DOHH2 (cell line): Measurements from ENCODE around the gene DDX5.

Experiments used
- H3F3A ChIP-seq: fragments of 200-600 bp; sonication (generic), shearing (Covaris generic); 2 replicates; pipeline ENCODE4 v1.6.0; 2016; ENCODE audit warnings: antibody characterized with exemption, mild to moderate bottlenecking; ENCODE audit not compliant: control insufficient read depth, insufficient read depth
- H3K27ac ChIP-seq: fragments of 200-600 bp; sonication (generic); 2 replicates; pipeline ENCODE4 v1.5.1; 2014; ENCODE audit warnings: low read depth, mild to moderate bottlenecking, low read length, moderate library complexity
- H3K27me3 ChIP-seq: fragments of 200-600 bp; sonication (generic); 2 replicates; pipeline ENCODE4 v1.6.1; 2014; ENCODE audit warnings: mild to moderate bottlenecking, low read length, mixed read lengths; ENCODE audit not compliant: control insufficient read depth
- H3K36me3 ChIP-seq: fragments of 200-600 bp; sonication (generic); 2 replicates; pipeline ENCODE4 v1.6.1; 2014; ENCODE audit warnings: mild to moderate bottlenecking, low read length, moderate library complexity, mixed read lengths; ENCODE audit not compliant: control insufficient read depth
- H3K4me1 ChIP-seq: fragments of 200-600 bp; sonication (generic); 2 replicates; pipeline ENCODE4 v1.6.1; 2014; ENCODE audit warnings: mild to moderate bottlenecking, low read length, mixed read lengths; ENCODE audit not compliant: control insufficient read depth
- H3K4me2 ChIP-seq: fragments of 200-600 bp; sonication (generic); 2 replicates; pipeline ENCODE4 v1.6.0; 2014; ENCODE audit warnings: mild to moderate bottlenecking, low read length, moderate library complexity
- H3K4me3 ChIP-seq: fragments of 200-600 bp; sonication (generic); 2 replicates; pipeline ENCODE4 v1.5.1; 2014; ENCODE audit warnings: mild to moderate bottlenecking, low read length, mixed read lengths
- H3K79me2 ChIP-seq: fragments of 200-600 bp; sonication (generic); 2 replicates; pipeline ENCODE4 v1.6.1; 2014; ENCODE audit warnings: mild to moderate bottlenecking, low read length, mixed read lengths; ENCODE audit not compliant: control insufficient read depth
- H3K9me2 ChIP-seq: fragments of 200-600 bp; sonication (generic); replicated peaks from 2 replicates; pipeline ENCODE4 v1.6.1; 2014; ENCODE audit warnings: mild to moderate bottlenecking, low read length, mixed read lengths; ENCODE audit not compliant: control insufficient read depth
- H3K9me3 ChIP-seq: fragments of 200-600 bp; sonication (generic); 2 replicates; pipeline ENCODE4 v1.6.1; 2014; ENCODE audit warnings: antibody characterized with exemption, low read length, mixed read lengths; ENCODE audit not compliant: control insufficient read depth, insufficient read depth
- H4K20me1 ChIP-seq: fragments of 200-600 bp; sonication (generic); 2 replicates; pipeline ENCODE4 v1.6.0; 2014; ENCODE audit warnings: low read depth, mild to moderate bottlenecking, antibody characterized with exemption, low read length, moderate library complexity; ENCODE audit not compliant: control insufficient read depth, insufficient read depth
- EZH2phosphoT487 ChIP-seq: fragments of 200-600 bp; sonication (generic); IDR thresholded peaks from 2 replicates; pipeline ENCODE4 v1.6.1; 2017; ENCODE audit warnings: borderline replicate concordance, mild to moderate bottlenecking, antibody characterized with exemption, low read length, moderate library complexity, mixed read lengths
- TF ChIP-seq, protein P1 (sequence below): fragments of 200-600 bp; sonication (generic); IDR thresholded peaks from one replicate; pipeline ENCODE4 v1.5.1; 2014; ENCODE audit warnings: antibody characterized with exemption, mild to moderate bottlenecking, low read depth, low read length; ENCODE audit not compliant: poor library complexity, severe bottlenecking

The DDX5 gene

GRCh38 chr17:64506201-64506575, at the start of gene DDX5:
Gene DDX5, minus strand, starts transcription at chr17:64506289. Its CDS starts 170 bp downstream, at chr17:64506119.
- Histone ChIP-seq H3K4me1 (peaks cover 51% of the 10 kb centered on the region), H4K20me1 (peaks cover 46% of the 10 kb centered on the region), H3K4me2 (peak within 1 kb of the TSS; percentile 93), H3K4me3 (peak within 1 kb of the TSS; percentile 100), H3K27ac (peak within 1 kb of the TSS; percentile 89), H3K36me3 (peaks cover 86% of the 10 kb centered on the region), H3F3A (peaks cover 43% of the 10 kb centered on the region), H3K9me3 (no peaks in the 10 kb centered on the region), H3K27me3 (no peaks in the 10 kb centered on the region), H3K9me2 (no peaks in the 10 kb centered on the region), H3K79me2 (peaks cover 87% of the 10 kb centered on the region)
- no peak for TF ChIP-seq EZH2phosphoT487
- TF ChIP-seq, protein P1, sequence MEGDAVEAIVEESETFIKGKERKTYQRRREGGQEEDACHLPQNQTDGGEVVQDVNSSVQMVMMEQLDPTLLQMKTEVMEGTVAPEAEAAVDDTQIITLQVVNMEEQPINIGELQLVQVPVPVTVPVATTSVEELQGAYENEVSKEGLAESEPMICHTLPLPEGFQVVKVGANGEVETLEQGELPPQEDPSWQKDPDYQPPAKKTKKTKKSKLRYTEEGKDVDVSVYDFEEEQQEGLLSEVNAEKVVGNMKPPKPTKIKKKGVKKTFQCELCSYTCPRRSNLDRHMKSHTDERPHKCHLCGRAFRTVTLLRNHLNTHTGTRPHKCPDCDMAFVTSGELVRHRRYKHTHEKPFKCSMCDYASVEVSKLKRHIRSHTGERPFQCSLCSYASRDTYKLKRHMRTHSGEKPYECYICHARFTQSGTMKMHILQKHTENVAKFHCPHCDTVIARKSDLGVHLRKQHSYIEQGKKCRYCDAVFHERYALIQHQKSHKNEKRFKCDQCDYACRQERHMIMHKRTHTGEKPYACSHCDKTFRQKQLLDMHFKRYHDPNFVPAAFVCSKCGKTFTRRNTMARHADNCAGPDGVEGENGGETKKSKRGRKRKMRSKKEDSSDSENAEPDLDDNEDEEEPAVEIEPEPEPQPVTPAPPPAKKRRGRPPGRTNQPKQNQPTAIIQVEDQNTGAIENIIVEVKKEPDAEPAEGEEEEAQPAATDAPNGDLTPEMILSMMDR = no peak

GRCh38 chr17:64555281-64555680, 49.2 kb upstream of the DDX5 start:
- TF ChIP-seq, protein P1 = no peak
- Histone ChIP-seq H3K27ac (no peak overlapping the region), H3K4me2 (no peak overlapping the region), H3K36me3 (peaks cover 19% of the 10 kb centered on the region), H3K9me2 (no peaks in the 10 kb centered on the region), H3K4me3 (no peak overlapping the region), H4K20me1 (no peaks in the 10 kb centered on the region), H3K27me3 (no peaks in the 10 kb centered on the region), H3K79me2 (no peaks in the 10 kb centered on the region), H3F3A (no peaks in the 10 kb centered on the region; the same call in 1 of the 2 replicates), H3K4me1 (no peaks in the 10 kb centered on the region), H3K9me3 (no peaks in the 10 kb centered on the region)

DNA sequence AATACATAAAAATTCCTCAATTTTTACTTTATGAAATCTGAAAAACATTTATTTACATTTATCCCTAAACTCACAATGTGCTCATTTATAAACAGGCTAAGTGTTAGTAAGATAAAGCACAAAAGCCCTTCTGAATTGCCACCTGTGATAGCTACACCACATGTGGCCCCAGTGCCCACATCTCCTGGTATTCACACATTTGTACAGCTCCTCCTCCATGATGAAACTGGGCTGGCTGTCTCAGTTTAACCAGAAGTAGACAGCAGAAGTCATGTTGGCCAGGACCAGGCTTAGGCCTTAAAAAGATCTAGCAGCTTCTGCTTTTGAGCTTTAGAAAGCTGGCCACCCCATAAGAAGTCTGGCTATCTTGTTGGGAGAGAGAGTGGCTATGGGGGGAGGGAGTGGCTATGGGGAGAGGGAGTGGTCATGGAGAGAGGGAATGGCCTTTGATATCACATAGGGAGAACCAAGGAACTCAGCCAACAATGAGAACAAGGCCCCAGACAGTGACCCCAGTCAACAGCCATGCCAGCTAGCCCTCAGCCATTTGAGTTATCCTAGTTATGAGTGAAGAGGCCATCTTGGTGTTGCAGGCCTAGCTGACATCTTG, 48.0 kb upstream of the DDX5 start:
- Histone ChIP-seq H3K27ac (no peak overlapping the region), H3K9me2 (no peaks in the 10 kb centered on the region), H3K79me2 (no peaks in the 10 kb centered on the region), H3F3A (no peaks in the 10 kb centered on the region; the same call in 1 of the 2 replicates), H3K27me3 (no peaks in the 10 kb centered on the region), H3K36me3 (peaks cover 18% of the 10 kb centered on the region), H3K4me1 (no peaks in the 10 kb centered on the region), H3K4me2 (no peak overlapping the region), H4K20me1 (no peaks in the 10 kb centered on the region), H3K4me3 (no peak overlapping the region), H3K9me3 (no peaks in the 10 kb centered on the region)
- TF ChIP-seq, protein P1 = no peak
- TF ChIP-seq EZH2phosphoT487 = no peak
